ENCODE measurements around the gene ABCA2. TPM values are rescaled to one million over a fixed set of nuclear protein-coding genes. Genes with fewer than 3 reads are reported as not detected.

The ABCA2 gene
- total RNA-seq, 4 donors from 2014 or later, result 14.1 to 20.0 (median 16.7) TPM

DNA sequence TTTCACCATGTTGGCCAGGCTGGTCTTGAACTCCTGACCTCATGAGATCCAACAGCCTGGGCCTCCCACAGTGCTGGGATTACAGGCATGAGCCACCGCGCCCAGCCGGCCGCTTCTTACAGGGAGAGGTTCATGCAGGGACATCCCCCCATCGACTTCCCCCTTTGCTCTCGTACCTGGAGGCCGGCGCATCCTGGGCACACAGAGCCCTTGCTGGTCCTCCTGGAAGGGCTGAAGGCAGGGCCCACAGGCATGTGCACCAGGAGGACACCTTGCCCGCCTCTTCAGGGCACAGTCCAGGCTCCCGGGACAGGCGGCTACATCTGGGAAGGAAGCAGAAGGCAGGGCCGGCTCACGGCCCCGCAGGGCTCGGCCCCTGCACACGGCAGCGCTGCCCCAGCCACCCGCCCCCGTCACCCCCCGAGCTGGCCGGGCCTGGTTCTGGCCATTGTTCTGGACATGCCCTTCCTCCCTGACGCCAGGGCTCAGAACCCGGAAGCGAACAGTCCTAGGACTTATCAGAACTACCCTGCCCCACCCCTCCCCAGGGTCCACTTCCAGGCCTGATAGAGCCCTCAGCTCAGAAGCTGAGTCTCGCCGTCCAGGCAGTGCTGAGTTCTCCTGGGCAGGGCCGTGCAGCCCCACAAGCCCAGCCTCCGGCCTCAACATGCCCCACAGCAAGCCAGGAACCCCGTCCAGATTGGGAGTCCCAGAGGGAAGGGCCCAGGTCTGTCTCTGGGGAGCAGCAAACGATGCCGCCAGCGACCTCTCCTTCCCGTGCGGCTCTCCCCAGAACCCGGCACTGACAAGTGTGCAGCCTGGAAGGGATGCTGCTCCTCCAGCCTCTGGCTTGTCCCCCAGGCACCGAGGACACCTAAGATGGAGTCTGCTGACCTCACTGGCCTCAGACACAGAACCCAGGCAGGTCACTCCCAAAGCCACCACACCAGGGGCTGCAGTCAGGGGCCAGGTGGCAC is 15.0 kb upstream of the ABCA2 start:
- Histone ChIP-seq H3K9me3 (no peaks in the 10 kb centered on the region), H3K36me3 (peaks cover 0 to 12% of the 10 kb centered on the region in 2 donors), H3K27ac (peak overlapping the region; percentile 37 to 68 (median 66)), H3K4me3 (peak overlapping the region in 3 of 4 donors; percentile 22 to 60 (median 60)), H3K4me1 (peaks cover 5 to 24% of the 10 kb centered on the region in 2 donors), H3K27me3 (peaks cover 9 to 16% (median 14%) of the 10 kb centered on the region in 3 donors)
- intact Hi-C loops (cut with DNase I; ENCODE audit: low total_unique reads), result no loop called here
- DNase-seq (no peak), ATAC-seq (peak; percentile 19 to 37)
- no peak for TF ChIP-seq POLR2A (IDR thresholded peaks at IDR 0.05)
- TF ChIP-seq, protein P1, sequence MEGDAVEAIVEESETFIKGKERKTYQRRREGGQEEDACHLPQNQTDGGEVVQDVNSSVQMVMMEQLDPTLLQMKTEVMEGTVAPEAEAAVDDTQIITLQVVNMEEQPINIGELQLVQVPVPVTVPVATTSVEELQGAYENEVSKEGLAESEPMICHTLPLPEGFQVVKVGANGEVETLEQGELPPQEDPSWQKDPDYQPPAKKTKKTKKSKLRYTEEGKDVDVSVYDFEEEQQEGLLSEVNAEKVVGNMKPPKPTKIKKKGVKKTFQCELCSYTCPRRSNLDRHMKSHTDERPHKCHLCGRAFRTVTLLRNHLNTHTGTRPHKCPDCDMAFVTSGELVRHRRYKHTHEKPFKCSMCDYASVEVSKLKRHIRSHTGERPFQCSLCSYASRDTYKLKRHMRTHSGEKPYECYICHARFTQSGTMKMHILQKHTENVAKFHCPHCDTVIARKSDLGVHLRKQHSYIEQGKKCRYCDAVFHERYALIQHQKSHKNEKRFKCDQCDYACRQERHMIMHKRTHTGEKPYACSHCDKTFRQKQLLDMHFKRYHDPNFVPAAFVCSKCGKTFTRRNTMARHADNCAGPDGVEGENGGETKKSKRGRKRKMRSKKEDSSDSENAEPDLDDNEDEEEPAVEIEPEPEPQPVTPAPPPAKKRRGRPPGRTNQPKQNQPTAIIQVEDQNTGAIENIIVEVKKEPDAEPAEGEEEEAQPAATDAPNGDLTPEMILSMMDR (IDR thresholded peaks at IDR 0.05 in 4 of 5, conservative IDR thresholded peaks at IDR 0.05 in 1 of 5), result no peak
- in situ Hi-C loops (cut with MboI; ENCODE audit: low sequenced_read_pairs in 4 of 4), result no loop called here

DNA sequence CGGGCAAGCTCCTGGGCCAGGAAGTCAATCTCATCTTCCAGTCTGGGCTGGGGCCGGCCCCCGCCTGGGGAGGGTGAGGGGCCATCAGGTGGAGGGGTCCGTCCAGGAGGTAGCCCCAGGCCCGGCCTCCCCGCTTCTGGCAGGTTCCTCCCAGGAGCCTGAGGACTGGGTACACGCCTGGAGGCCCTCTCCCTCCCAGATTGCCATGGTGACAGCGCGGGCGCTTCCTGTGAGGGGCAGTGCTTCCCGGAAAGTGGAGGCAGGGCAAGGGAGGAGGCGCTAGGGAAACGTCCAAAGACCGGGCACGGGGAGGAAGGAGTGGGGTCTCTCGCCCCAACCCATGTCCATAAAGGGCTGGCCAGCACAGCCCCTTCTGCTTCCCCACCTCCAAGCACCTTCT is 13.1 kb upstream of the ABCA2 start:
- no peak overlapping the region for H3K4me3 ChIP-seq
- intact Hi-C loops (cut with DNase I; ENCODE audit: low total_unique reads) (no loop called here), in situ Hi-C loops (cut with MboI; ENCODE audit: low sequenced_read_pairs in 4 of 4) (no loop called here)
- no peak for DNase-seq
- peaks cover 0 to 12% of the 10 kb centered on the region in 2 donors for H3K36me3 ChIP-seq
- TF ChIP-seq POLR2A (IDR thresholded peaks at IDR 0.05), result no peak
- TF ChIP-seq, protein P1 (IDR thresholded peaks at IDR 0.05 in 4 of 5, conservative IDR thresholded peaks at IDR 0.05 in 1 of 5), result no peak
- peaks cover 5 to 18% of the 10 kb centered on the region in 2 donors for H3K4me1 ChIP-seq
- no peaks in the 10 kb centered on the region for H3K27me3 ChIP-seq
- no peaks in the 10 kb centered on the region for H3K9me3 ChIP-seq
- H3K27ac ChIP-seq, result no peak overlapping the region
- no peak for ATAC-seq

DNA sequence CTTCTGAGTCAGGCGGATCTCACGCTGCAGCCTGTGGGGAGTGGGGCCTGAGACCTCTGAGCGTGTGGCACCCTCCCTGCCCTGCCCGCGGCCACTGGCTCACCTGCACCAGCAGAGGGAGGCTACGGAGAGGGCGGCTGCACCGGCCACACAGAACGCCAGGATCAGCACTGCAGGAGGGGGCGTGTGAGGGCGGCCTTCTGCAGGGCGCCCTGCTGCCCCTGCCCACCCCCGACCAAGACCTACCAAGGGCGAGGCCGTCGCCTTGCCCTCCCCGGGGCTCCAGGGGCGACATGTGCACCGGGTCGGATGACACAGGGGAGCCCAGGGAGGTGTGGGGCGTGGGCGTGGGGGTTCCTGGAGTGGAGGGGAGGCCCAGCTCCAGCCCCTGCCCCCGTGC is 12.5 kb upstream of the ABCA2 start:
- ATAC-seq (no peak), DNase-seq (no peak)
- no peak overlapping the region for H3K27ac ChIP-seq
- peaks cover 0 to 12% of the 10 kb centered on the region in 2 donors for H3K36me3 ChIP-seq
- in situ Hi-C loops (cut with MboI; ENCODE audit: low sequenced_read_pairs in 4 of 4), result no loop called here
- H3K4me1 ChIP-seq, result peaks cover 5 to 16% of the 10 kb centered on the region in 2 donors
- no peaks in the 10 kb centered on the region for H3K9me3 ChIP-seq
- intact Hi-C loops (cut with DNase I; ENCODE audit: low total_unique reads), result no loop called here
- no peaks in the 10 kb centered on the region for H3K27me3 ChIP-seq
- TF ChIP-seq, protein P1 (IDR thresholded peaks at IDR 0.05 in 4 of 5, conservative IDR thresholded peaks at IDR 0.05 in 1 of 5), result no peak
- TF ChIP-seq POLR2A (IDR thresholded peaks at IDR 0.05), result no peak
- H3K4me3 ChIP-seq, result no peak overlapping the region

DNA sequence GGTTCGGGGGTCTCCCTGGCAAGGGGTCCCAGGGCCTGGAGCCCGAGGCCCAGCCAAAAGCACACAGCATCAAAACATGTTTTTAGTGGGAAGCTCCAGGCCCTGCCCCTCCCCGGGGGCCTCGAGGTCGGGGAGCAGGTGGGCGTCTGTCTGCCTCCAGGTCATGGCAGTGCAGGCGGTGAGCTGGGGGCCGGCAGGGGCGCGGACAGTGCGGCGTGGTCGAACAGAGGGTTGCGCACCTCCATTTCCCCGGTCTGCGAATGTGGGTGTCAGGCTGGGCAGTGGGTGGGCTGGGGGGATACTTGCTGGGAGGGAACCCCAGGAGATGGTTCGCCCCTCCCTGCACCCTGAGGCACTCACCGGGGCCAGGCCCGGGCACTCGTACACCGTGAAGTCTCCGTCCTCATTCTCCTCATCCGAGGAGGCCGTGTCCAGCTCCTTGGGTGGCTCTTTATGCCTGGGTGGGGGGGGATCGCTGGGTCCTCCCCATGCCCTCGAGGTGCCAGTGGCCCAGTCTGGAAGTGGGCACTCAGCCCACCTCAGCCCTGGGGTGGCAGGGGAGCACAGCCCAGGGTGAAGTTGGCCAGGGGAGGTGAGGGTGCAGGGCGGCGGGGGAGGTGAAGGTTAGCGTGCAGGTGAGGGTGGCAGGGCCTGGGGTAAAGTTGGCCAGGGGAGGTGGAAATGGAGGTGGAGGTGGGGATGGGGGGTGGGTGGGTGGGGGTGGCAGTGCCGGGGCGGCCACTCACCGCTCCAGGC is 11.8 kb upstream of the ABCA2 start:
- no peaks in the 10 kb centered on the region for H3K9me3 ChIP-seq
- H3K4me1 ChIP-seq, result peaks cover 4 to 9% of the 10 kb centered on the region in 2 donors
- no peak for TF ChIP-seq POLR2A (IDR thresholded peaks at IDR 0.05)
- TF ChIP-seq, protein P1 (IDR thresholded peaks at IDR 0.05 in 4 of 5, conservative IDR thresholded peaks at IDR 0.05 in 1 of 5), result no peak
- no peak for DNase-seq
- H3K27ac ChIP-seq, result no peak overlapping the region
- no peak overlapping the region for H3K4me3 ChIP-seq
- H3K36me3 ChIP-seq, result peaks cover 0 to 12% of the 10 kb centered on the region in 2 donors
- ATAC-seq, result no peak
- H3K27me3 ChIP-seq, result peaks cover 0 to 1% (median 0%) of the 10 kb centered on the region in 3 donors
- intact Hi-C loops (cut with DNase I; ENCODE audit: low total_unique reads) (no loop called here), in situ Hi-C loops (cut with MboI; ENCODE audit: low sequenced_read_pairs in 4 of 4) (loop anchor here in 3 of 4 donors (5.0 to 10.0 kb wide), 3 partner anchors 95 to 255 kb away; partner anchors contain the start of genes C8G (in 1 of the 3) and FBXW5 (in 1 of the 3))
